Retinal pigment epithelial cell (primary cell): ENCODE measurements around the gene IGFBPL1.
A peak's percentile ranks its signal among the peaks of the same experiment; 100 is the strongest.

Experiments
- DNase-seq: peaks from one replicate; pipeline ENCODE4 v3.0.0-alpha.2; 2010; ENCODE audit warnings: low read depth
- H3K4me3 ChIP-seq: 2 replicates; pipeline ENCODE4 v1.5.1; 2011; ENCODE audit warnings: mild to moderate bottlenecking, low read length, control low read depth, moderate library complexity
- CTCF ChIP-seq: conservative IDR thresholded peaks from 2 replicates; pipeline ENCODE4 v1.5.1; 2011; ENCODE audit warnings: low read depth, low read length, control low read depth, inconsistent platforms

The IGFBPL1 gene

GRCh38 chr9:38421498-38422211, 2.6 kb downstream of the IGFBPL1 start:
- TF ChIP-seq CTCF, result no peak
- no peak overlapping the region for H3K4me3 ChIP-seq
- no peak for DNase-seq

GRCh38 chr9:38419181-38419580, 5.1 kb downstream of the IGFBPL1 start:
- no peak for TF ChIP-seq CTCF
- DNase-seq, result no peak

GRCh38 chr9:38418366-38418765, 5.9 kb downstream of the IGFBPL1 start:
- no peak overlapping the region for H3K4me3 ChIP-seq
- TF ChIP-seq CTCF, result no peak

More at GRCh38 chr9:38419181-38419580, 5.1 kb downstream of the IGFBPL1 start:
- no peak overlapping the region for H3K4me3 ChIP-seq

GRCh38 chr9:38417003-38417945, 7.0 kb downstream of the IGFBPL1 start:
- TF ChIP-seq CTCF, result peak; percentile 72
- no peak for DNase-seq
- no peak overlapping the region for H3K4me3 ChIP-seq

More at GRCh38 chr9:38418366-38418765, 5.9 kb downstream of the IGFBPL1 start:
- DNase-seq, result no peak

GRCh38 chr9:38416461-38416860, 7.8 kb downstream of the IGFBPL1 start:
- DNase-seq, result no peak
- no peak for TF ChIP-seq CTCF
- H3K4me3 ChIP-seq, result no peak overlapping the region

- no peak for TF ChIP-seq CTCF
- H3K4me3 ChIP-seq, result no peak overlapping the region
- no peak for DNase-seq
Measured at GRCh38 chr9:38415856-38416255, 8.4 kb downstream of the IGFBPL1 start.
